Gastrocnemius medialis (tissue), 4 donors: ENCODE measurements around the gene B4GALNT2.

Source experiments
- CTCF ChIP-seq, 5 experiments: fragments of 450-650 bp in 3 of 5; fragments of 200-600 bp in 2 of 5; sonication (generic) in 2 of 5; IDR thresholded peaks in 4 of 5; conservative IDR thresholded peaks in 1 of 5; 1 replicate in 4 of 5; 2 replicates in 1 of 5; pipeline ENCODE4 v1.5.1; 2016 to 2019; ENCODE audit warnings: antibody characterized with exemption in 5 of 5, mild to moderate bottlenecking in 3 of 5, moderate library complexity in 3 of 5
- POLR2A ChIP-seq, 2 donors: fragments of 450-650 bp; IDR thresholded peaks; one replicate each; pipeline ENCODE4 v1.6.1; 2017; ENCODE audit warnings: antibody characterized with exemption in 2 of 2, mild to moderate bottlenecking in 2 of 2, moderate library complexity in 2 of 2

GRCh38 chr17:49114703-49115102, 17.9 kb upstream of the B4GALNT2 start:
- TF ChIP-seq CTCF (IDR thresholded peaks at IDR 0.05 in 4 of 5, conservative IDR thresholded peaks at IDR 0.05 in 1 of 5), result no peak
- TF ChIP-seq POLR2A (IDR thresholded peaks at IDR 0.05), result no peak
